Effector memory CD4-positive, alpha-beta T cell (primary cell): ENCODE measurements around the gene PIK3C3.
A peak's percentile ranks its signal among the peaks of the same experiment; 100 is the strongest.

Source experiments
- DNase-seq, 3 donors: peaks; one replicate each; pipeline ENCODE4 v3.0.0-alpha.2; 2020
- H3K27ac ChIP-seq: 2 replicates; pipeline ENCODE4 v1.7.0; 2013; ENCODE audit warnings: mild to moderate bottlenecking, low read length, moderate library complexity; ENCODE audit not compliant: insufficient read depth, poor library complexity, severe bottlenecking
- H3K27me3 ChIP-seq: replicated peaks from 2 replicates; pipeline ENCODE4 v1.7.0; 2013; ENCODE audit warnings: mild to moderate bottlenecking, low read length; ENCODE audit not compliant: insufficient read depth, control insufficient read depth, poor library complexity, severe bottlenecking
- H3K36me3 ChIP-seq: 2 replicates; pipeline ENCODE4 v1.7.0; 2013; ENCODE audit warnings: mild to moderate bottlenecking, low read length, moderate library complexity; ENCODE audit not compliant: control insufficient read depth, insufficient read depth
- H3K4me1 ChIP-seq: 2 replicates; pipeline ENCODE4 v1.7.0; 2013; ENCODE audit warnings: low read length, mild to moderate bottlenecking; ENCODE audit not compliant: control insufficient read depth, insufficient read depth, poor library complexity, severe bottlenecking
- H3K4me3 ChIP-seq: 2 replicates; pipeline ENCODE4 v1.7.0; 2013; ENCODE audit warnings: low read length, low read depth, mild to moderate bottlenecking; ENCODE audit not compliant: insufficient read depth, poor library complexity, severe bottlenecking
- H3K9me3 ChIP-seq: 2 replicates; pipeline ENCODE4 v1.7.0; 2013; ENCODE audit warnings: mild to moderate bottlenecking, low read length, moderate library complexity; ENCODE audit not compliant: control insufficient read depth

Gene PIK3C3

DNA sequence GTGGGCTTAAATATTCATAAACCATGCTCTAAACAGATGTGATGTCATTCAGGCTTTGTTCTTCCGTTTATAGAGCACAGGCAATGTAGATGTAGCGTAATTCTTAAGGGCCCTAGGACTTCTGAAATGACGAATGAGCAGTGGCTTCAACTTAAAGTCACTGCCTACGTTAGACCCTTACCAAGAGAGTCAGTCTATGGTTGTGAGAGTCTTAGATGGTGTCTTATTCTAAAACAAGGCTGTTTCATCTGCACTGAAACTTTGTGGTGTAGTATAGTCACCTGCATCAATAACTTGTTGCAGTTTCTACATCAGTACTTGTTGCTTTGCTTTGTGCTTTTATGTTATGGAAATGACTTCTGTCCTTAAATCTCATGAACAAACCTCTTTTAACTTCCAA lies 56.0 kb downstream of the PIK3C3 start:
- DNase-seq: no peak
- no peak overlapping the region for H3K27ac ChIP-seq
- H3K36me3 ChIP-seq: peaks cover 35% of the 10 kb centered on the region
- H3K9me3 ChIP-seq: no peaks in the 10 kb centered on the region
- H3K4me3 ChIP-seq: no peak overlapping the region
- H3K4me1 ChIP-seq: no peaks in the 10 kb centered on the region
- H3K27me3 ChIP-seq: no peaks in the 10 kb centered on the region

DNA sequence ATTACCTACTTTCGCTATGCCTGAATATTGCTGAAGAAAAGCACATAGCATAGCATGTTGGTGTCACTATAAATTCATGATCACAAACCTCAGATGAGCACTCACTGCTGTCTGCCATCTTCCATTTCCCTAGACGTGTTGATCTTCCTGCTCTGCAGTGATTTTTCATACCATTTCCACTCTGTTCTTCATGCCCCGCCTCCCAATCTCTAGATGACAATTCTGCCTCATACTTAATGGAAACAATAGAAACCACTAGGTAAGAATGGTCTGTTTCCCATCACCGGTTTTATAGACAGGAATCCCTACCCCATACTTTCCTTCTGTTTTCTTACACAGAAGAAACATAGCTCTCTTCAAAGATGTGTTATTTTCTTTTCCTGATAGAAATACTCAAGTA lies 63.8 kb downstream of the PIK3C3 start:
- no peaks in the 10 kb centered on the region for H3K27me3 ChIP-seq
- no peak overlapping the region for H3K4me3 ChIP-seq
- no peaks in the 10 kb centered on the region for H3K4me1 ChIP-seq
- no peak overlapping the region for H3K27ac ChIP-seq
- DNase-seq: no peak
- H3K36me3 ChIP-seq: peaks cover 30% of the 10 kb centered on the region
- H3K9me3 ChIP-seq: no peaks in the 10 kb centered on the region

DNA sequence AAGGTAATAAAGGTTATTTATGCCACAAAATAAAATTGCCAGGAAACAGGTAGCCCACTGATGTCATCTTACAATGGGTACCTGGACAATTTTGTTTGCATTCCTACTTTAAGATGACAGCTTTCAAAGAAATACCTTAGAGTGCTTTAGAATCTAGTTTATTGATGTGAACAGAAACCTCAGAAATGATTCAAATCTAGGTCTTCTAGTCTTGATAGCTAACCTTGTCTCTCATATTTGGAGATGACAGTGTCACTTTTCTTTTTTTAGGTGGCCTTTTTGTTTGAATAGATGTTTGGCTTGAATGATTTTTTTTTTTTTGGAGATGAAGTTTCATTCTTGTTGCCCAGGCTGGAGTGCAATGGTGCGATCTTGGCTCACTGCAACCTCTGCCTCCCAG lies 69.1 kb downstream of the PIK3C3 start:
- peaks cover 7% of the 10 kb centered on the region for H3K36me3 ChIP-seq
- no peak overlapping the region for H3K27ac ChIP-seq
- no peaks in the 10 kb centered on the region for H3K9me3 ChIP-seq
- no peak for DNase-seq
- no peaks in the 10 kb centered on the region for H3K27me3 ChIP-seq
- H3K4me1 ChIP-seq: no peaks in the 10 kb centered on the region
- no peak overlapping the region for H3K4me3 ChIP-seq

DNA sequence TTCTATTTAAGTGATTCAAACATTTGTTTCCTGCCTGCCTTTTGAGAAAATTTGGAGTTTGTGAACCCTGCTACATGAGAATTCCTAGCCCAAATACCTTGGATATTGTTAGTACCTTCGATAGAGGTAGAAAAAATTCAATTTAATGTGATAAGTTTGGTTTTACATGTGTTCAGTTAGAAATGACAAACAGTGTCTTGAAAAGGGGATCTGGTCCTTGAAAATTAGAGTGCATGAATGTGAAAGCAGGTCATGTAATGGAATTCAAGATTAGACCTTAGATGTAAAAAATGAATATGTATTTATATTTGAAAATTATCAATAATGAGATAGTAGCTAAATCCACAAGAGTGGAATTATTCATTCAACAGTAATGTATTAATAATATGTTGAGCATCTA lies 70.5 kb downstream of the PIK3C3 start:
- H3K4me3 ChIP-seq: no peak overlapping the region
- no peaks in the 10 kb centered on the region for H3K27me3 ChIP-seq
- peaks cover 7% of the 10 kb centered on the region for H3K36me3 ChIP-seq
- no peak overlapping the region for H3K27ac ChIP-seq
- no peaks in the 10 kb centered on the region for H3K4me1 ChIP-seq
- no peaks in the 10 kb centered on the region for H3K9me3 ChIP-seq
- DNase-seq: no peak

DNA sequence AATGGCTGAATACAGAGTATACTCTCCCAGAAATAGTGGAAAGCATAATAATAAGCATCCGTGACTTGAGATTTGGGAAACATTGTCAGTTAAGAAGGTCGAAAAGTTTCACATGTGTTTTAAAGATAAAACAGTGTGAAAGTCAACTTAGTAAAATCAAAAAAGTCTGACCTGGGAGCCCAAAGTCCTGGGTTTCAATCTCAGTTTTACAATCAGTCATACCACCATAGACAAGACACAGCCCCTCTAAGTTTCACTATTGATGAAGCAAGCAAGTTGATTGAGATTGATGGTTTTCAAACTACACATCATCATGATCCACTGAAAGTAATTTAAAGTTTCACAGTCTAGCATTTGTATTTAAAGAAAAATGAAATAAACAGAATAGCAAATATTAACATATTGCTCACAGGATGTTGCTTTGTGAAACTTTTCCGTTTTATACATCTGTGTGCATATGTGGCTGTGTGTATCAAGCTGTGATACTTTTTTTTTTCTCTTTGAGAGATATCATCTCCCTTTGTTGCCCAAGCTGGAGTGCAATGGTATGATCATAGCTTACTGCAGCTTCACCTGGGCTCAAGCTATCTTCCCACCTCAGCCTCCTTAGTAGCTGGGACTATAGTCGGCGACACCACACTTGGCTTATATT lies 71.1 kb downstream of the PIK3C3 start:
- Histone ChIP-seq H3K27me3 (no peaks in the 10 kb centered on the region), H3K4me1 (no peaks in the 10 kb centered on the region), H3K4me3 (no peak overlapping the region), H3K9me3 (no peaks in the 10 kb centered on the region), H3K27ac (no peak overlapping the region), H3K36me3 (peaks cover 7% of the 10 kb centered on the region)
- no peak for DNase-seq

DNA sequence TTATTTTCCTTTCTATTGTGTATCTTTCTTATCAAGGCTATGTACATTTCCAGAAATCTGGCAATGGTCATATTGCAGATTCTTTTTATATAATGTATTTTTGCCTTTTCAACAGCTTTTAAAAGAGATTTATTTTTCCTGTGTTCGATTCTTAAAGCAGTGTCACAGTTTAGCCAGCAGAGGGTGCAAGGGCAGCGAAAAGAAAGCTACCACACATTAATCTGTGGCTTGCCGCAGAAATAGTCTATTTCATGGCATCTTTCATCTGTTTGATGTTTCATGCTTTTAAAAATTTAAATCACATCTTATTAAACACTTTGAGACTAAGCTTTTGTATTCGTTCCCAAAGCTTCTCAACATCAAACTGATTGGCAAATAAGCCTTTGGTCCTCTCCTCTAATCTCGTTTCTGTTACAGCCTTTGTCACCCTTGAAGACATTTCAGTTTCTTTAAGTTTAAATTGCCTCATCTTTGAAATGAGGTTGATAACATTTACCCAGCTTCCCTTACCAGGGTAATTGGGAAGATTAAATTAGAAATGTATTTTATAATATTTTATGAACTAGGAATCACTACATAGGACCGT lies 73.3 kb downstream of the PIK3C3 start:
- Histone ChIP-seq H3K27ac (no peak overlapping the region), H3K9me3 (no peaks in the 10 kb centered on the region), H3K36me3 (peaks cover 6% of the 10 kb centered on the region), H3K4me3 (no peak overlapping the region), H3K4me1 (no peaks in the 10 kb centered on the region), H3K27me3 (no peaks in the 10 kb centered on the region)
- peak in 1 of 3 donors; percentile 5 for DNase-seq

DNA sequence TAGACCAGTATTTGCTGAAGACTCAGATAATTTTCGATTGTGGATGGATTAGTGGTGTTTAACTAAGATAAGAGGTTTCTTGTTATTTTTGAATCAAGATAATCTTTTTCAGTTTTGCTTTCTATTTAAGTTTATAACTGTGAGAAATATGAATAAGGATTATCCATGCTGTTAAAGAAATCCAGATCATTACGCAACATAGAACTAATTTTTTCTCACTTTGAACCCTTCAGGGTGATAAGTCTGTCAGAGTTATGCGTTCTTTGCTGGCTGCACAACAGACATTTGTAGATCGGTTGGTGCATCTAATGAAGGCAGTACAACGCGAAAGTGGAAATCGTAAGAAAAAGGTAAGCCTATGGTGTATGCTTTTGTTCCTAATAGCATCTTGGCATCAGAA lies 74.1 kb downstream of the PIK3C3 start:
- Histone ChIP-seq H3K27ac (no peak overlapping the region), H3K4me3 (no peak overlapping the region), H3K9me3 (no peaks in the 10 kb centered on the region), H3K4me1 (no peaks in the 10 kb centered on the region), H3K27me3 (no peaks in the 10 kb centered on the region), H3K36me3 (peaks cover 11% of the 10 kb centered on the region)
- DNase-seq: no peak

DNA sequence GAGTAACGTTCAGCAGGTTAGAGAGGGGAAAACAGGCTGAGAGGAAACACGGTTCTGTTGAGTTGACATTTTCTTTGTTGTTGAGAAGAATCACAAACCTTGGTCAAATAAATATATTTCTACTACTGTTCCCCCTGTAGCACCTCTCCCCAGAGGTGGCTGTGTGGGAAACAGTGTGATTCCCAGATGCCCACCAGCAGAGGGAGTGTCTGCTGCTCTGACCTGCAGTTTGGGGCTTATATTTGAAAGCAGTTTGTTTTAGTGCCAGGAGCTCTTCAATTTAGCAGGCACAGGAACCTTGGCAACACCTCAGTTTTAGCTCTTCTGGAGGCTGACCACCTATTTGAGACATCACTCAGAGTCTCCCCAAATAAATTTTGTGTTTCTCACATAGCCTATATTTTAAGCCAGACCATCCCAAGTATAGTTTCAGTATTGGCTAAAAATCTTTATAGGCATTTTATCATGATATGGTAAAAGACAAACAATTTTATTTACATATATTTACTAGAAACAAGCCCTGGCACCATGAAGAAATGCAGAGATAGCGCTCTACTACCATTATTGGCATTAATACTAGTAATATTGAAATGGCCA lies 75.7 kb downstream of the PIK3C3 start:
- DNase-seq: no peak
- Histone ChIP-seq H3K9me3 (no peaks in the 10 kb centered on the region), H3K27ac (no peak overlapping the region), H3K4me1 (no peaks in the 10 kb centered on the region), H3K36me3 (peaks cover 23% of the 10 kb centered on the region), H3K27me3 (no peaks in the 10 kb centered on the region), H3K4me3 (no peak overlapping the region)

DNA sequence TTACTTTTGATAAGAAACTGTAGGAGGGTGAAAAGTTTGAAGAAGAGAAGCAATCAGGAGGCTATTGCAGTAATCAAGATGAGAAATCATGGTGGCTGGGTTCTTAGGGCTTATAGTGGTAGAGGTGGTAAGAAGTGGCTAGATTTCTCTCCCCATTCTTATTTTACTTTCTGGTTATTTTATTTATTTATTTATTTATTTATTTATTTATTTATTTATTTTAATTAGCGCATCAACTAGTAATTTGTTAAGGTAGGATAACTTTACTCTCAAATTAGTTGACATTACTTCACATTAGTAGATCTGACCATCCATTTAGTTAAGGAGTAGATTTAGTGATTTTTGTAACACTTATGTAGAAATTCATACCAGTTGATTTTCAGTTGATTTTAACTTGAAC lies 77.4 kb downstream of the PIK3C3 start:
- Histone ChIP-seq H3K4me1 (no peaks in the 10 kb centered on the region), H3K27me3 (no peaks in the 10 kb centered on the region), H3K36me3 (peaks cover 37% of the 10 kb centered on the region), H3K9me3 (no peaks in the 10 kb centered on the region), H3K27ac (no peak overlapping the region), H3K4me3 (no peak overlapping the region)
- DNase-seq: no peak

DNA sequence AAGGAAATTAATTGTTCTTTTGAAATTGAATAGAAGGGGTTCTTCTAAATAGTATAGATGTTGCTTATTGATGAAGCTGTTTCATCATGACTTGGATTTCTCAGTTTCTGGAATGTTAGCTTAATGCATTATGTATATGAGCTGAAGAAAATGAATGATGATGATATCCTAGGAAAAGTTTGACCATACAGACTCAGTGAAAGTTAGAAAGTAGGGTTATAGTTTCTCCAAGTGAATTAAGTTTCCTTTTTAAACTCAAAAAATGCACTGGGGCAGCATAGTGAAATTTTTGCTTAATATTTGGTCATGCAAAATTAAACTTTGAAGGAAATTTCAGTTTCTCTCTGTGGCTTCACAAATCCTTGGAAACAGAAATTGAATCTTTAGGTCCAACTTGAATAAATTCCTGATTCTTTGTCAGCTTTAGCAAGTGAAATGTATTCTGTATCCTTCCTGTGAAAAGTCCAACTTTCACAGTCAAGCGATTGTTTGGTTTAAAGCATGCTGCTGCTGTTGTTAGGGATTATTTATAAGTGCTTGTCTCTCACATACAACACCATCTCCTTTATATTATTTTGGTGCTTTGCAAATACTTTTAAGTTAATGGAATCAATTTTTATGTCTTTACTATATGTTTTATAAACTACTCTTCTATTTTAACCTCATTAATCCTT lies 78.2 kb downstream of the PIK3C3 start:
- H3K9me3 ChIP-seq: no peaks in the 10 kb centered on the region
- no peaks in the 10 kb centered on the region for H3K27me3 ChIP-seq
- no peak for DNase-seq
- no peaks in the 10 kb centered on the region for H3K4me1 ChIP-seq
- no peak overlapping the region for H3K27ac ChIP-seq
- peaks cover 44% of the 10 kb centered on the region for H3K36me3 ChIP-seq
- no peak overlapping the region for H3K4me3 ChIP-seq
